SW 1271 (cell line): ENCODE results near the gene FRK.

ENCODE experiments used
- DNase-seq, 2 experiments: peaks; one replicate each; lab custom pipeline; 2025; lab: John Stamatoyannopoulos, UW

Gene FRK

DNA sequence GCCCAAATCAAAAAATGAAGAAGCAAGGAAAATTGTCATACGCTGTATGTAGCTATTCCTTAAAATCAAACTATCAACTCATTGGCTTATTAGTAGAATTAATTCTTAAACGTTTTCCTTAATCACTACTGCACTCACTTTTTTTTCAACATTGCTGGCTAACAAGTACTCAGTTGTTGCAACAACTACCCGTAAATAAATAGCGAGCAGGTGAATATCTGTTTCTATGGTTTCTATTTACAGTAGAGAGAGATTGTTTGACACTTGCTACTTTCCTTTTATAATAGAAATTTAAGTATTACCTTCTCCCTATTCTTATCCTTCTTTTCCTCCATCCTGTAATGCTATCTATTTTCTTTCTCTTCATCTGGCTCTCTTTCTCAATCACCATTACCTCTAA, 25.1 kb downstream of the FRK start:
- no peak for DNase-seq

DNA sequence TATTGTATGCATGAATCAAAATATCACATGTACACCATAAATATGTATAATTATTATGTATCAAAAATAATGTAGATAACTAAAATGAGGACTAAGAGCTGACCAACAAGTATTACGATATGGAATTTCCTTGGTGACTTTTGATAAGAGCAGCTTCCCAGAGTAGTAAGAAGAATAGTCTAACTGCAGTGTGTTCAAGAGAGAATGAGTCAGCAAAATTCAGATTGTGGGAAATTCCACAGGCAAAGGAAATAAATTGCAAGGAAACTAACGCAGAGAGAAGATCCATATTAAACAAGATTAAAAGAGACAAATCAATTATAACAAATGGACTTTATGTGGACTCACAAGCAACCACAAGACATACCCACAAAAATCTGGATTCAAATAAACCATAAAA, 26.4 kb downstream of the FRK start:
- peak in 1 of 2 experiments; percentile 8 for DNase-seq

DNA sequence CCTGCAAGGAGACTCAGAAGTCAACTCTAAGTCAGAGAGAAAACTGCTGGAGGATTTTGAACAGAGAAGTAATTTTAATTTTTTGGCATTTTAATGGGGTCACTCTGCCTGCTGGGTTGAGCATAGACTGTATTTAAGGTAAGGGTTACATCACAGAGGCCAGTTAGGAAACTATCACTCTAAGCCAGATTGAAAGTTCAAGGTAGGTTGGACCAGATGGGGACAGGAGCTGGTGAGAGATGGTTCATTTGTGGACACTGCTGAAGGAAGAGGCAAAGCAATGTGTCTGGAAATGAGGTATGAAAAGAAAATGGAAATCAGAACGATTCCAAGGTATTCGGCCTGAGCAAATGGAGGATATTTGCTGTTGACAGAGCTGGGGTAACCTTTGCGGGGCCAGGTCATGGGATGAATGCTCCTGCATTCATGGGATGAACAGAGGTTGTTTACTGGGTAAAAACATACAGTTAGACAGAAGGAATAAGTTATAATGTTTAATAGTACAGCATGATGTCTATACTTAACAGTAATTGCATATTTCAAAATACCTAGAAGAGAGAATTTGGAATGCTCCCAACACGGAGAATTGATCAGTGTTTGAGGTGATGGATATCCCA, 26.9 kb downstream of the FRK start:
- DNase-seq = no peak

- no peak for DNase-seq
These were observed 29.9 kb downstream of the FRK start for GRCh38 chr6:116030770-116031169.

- no peak for DNase-seq
These were observed 31.2 kb downstream of the FRK start for GRCh38 chr6:116029535-116029934.

DNA sequence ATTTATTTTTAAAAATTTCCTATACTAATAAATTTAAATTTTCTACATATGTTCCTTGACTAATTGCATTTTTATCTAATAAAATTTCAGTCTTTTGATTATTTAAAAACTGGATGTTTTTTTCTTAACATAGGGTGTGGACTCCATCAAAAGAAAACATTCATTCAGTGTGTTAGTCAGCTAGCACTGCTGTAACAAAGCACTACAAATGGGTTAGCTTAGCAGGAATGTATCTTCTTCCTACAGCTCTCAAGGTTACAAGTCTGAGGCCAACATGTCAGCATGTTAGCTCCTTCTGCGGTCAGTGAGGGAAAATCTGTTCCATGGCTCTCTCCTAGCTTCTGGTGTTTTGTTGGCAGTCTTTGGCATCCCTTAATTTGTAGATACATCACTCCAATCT, 32.5 kb downstream of the FRK start:
- no peak for DNase-seq

DNA sequence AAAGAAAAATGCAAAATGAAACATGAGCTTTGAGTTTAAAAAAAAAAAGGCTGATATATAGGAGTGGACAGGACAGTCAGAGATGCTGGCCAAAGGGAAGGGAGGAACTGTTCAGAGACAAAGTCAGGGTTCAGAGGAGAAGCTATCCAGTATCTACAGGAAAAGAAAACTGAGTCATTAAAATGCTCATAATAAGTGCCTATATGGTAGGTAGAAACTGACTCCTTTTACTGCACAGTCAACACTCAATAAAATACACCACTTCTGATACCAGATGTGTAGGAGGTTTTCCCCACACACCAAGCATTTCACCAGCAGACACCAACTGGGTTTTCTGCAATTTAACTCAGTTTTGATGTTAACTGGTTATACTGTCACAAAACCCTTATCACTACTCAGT, 32.9 kb downstream of the FRK start:
- no peak for DNase-seq

DNA sequence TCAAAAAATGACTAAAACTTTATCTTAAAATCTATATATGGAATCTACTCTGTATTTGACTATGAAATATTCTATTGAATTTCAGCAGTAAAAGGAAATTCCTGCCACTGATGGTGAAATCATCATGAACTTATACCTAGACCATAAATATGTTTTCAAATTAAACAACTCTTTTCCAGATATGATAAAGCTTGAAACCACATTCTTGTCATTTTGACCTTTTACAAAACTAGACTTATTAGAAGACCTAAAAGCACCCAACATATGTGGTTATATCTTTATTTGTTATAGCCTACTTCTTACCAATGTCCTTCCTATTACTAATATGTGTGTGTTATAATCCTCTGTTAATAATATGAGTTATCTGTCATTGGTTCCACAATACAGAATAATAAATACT, 35.3 kb downstream of the FRK start:
- DNase-seq = no peak

- DNase-seq = no peak
These were observed 37.7 kb downstream of the FRK start for GRCh38 chr6:116022841-116023445.

- no peak for DNase-seq
These were observed 40.0 kb downstream of the FRK start for GRCh38 chr6:116020738-116021137.

DNA sequence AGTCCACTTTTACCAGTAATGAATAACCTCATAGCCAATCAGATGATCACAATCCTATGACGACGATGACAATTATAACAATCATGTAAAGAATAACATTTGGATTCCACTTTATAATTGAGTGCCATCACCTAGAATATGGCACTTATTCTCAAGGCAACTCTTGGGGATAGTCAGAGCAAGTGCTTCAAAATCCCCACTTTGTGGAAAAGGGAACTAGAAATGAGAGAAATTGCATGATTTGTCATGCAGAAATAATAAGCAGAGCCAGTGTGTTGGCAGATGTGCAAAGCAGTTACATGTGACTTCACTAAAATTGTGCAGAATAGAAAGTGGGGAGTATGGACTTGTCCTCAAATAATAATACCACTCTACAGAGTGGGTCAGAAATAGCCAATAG, 41.3 kb downstream of the FRK start:
- no peak for DNase-seq

DNA sequence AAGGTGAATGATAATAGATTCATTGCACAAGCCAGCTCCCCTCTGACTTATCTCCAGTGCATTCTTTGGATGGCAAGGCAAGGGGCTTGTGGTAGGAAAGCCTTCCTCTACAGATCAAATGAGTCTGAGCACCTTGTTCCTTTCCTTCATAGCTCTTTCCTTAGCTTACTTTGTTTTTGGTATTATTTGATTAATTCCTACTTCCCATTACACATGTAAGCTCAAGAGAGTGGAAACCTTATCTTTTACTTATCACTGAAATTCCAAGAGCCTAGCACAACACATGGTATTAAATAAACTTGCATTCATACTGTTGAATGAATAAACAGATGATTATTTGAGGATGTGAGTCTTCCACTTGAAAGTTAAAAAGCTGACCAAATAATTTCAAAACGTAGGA, 41.7 kb downstream of the FRK start:
- no peak for DNase-seq

GRCh38 chr6:116017546-116018295, 43.0 kb downstream of the FRK start:
- no peak for DNase-seq

- no peak for DNase-seq
These were observed 43.7 kb downstream of the FRK start for GRCh38 chr6:116016846-116017545.

- DNase-seq = no peak
These were observed 44.7 kb downstream of the FRK start for GRCh38 chr6:116015983-116016382.

GRCh38 chr6:116015561-116015960, 45.1 kb downstream of the FRK start:
- DNase-seq = no peak

- no peak for DNase-seq
These were observed 47.7 kb downstream of the FRK start for GRCh38 chr6:116012951-116013350.

DNA sequence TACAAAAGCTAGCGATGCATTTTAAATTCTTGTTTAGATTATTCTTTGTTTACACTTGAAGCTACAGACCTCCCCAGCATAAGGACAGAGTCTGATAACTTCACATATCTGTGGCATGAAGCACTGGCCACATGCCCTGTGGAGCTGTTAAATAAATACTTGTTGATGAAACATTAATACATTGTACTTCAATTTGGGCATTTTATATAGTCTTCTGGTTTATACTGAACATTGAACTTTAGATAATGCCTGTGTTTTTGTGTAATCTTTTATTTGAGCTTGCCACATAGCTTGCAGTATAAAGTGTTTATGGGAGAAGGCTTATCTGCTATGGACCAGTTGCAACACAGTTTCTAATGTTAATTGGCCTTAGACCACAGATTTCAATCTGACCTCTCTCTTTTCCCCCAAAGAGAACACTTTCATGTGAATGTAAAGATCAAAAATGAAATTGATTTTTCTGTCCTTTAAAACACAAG, 48.2 kb downstream of the FRK start:
- no peak for DNase-seq

- DNase-seq = no peak
These were observed 49.2 kb downstream of the FRK start for GRCh38 chr6:116011520-116011919.

- DNase-seq = peak; percentile 2 to 41
These were observed 49.8 kb downstream of the FRK start for GRCh38 chr6:116010790-116011401.

DNA sequence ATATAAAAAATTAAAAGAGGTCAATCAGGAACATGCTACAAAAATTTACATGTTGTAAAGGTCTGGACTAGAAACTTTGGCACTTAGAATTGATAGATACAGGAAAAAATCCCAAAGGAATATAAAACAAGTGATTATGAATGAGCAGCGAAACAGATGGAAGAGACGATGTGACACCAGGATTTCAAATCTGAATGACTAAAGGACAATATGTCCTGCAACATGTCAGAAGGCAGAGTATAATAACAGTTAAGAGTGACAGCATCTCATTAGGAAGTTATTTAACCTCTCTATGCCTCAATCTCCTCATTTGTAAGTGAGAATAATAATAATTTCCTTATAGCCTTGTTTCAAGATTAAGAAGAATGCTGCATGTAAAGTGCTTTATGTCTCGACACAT, 50.3 kb downstream of the FRK start:
- no peak for DNase-seq
